ENCODE results near the gene GFPT2. TPM values are rescaled to one million over a fixed set of nuclear protein-coding genes. Genes with fewer than 3 reads are reported as not detected.

Gene GFPT2
- total and polyA plus RNA-seq, 12 donors = 1.9 to 20.1 (median 9.3) TPM

- TF ChIP-seq POLR2A (IDR thresholded peaks at IDR 0.05) (no peak), CTCF (IDR thresholded peaks at IDR 0.05) (no peak)
- Histone ChIP-seq H3K27me3 (no peaks in the 10 kb centered on the region), H3K27ac (no peak overlapping the region), H3K4me3 (no peak overlapping the region), H3K36me3 (replicated peaks in 1 of 2) (peaks cover 0 to 8% of the 10 kb centered on the region in 2 donors), H3K9me3 (replicated peaks in 1 of 3) (no peaks in the 10 kb centered on the region), H3K4me1 (replicated peaks in 1 of 2) (peaks cover 6 to 10% of the 10 kb centered on the region in 2 donors)
- WGBS, 4 donors = 72 to 86% (median 85%) methylated on average over 5 to 15 of the region's 15 CpGs
- no peak for DNase-seq
- intact Hi-C loops (cut with DNase I) = no loop called here
These were observed 18.2 kb downstream of the GFPT2 start for GRCh38 chr5:180334751-180335613.

- TF ChIP-seq CTCF (IDR thresholded peaks at IDR 0.05) (no peak), POLR2A (IDR thresholded peaks at IDR 0.05) (no peak)
- intact Hi-C loops (cut with DNase I) = no loop called here
- 90 to 100% (median 96%) methylated on average over 2 to 6 of the region's 6 CpGs for WGBS, 4 donors
- Histone ChIP-seq H3K36me3 (replicated peaks in 1 of 2) (peaks cover 0 to 8% of the 10 kb centered on the region in 2 donors), H3K4me1 (replicated peaks in 1 of 2) (peaks cover 6 to 10% of the 10 kb centered on the region in 2 donors), H3K4me3 (no peak overlapping the region), H3K9me3 (replicated peaks in 1 of 3) (no peaks in the 10 kb centered on the region), H3K27me3 (no peaks in the 10 kb centered on the region), H3K27ac (no peak overlapping the region)
- DNase-seq = no peak
These were observed 19.0 kb downstream of the GFPT2 start for GRCh38 chr5:180334176-180334575.

- no peak for TF ChIP-seq CTCF (IDR thresholded peaks at IDR 0.05)
- no peak for TF ChIP-seq POLR2A (IDR thresholded peaks at IDR 0.05)
- Histone ChIP-seq H3K27me3 (no peaks in the 10 kb centered on the region), H3K27ac (no peak overlapping the region), H3K36me3 (replicated peaks in 1 of 2) (peaks cover 0 to 8% of the 10 kb centered on the region in 2 donors), H3K4me3 (no peak overlapping the region), H3K9me3 (replicated peaks in 1 of 3) (no peaks in the 10 kb centered on the region), H3K4me1 (replicated peaks in 1 of 2) (peaks cover 6 to 10% of the 10 kb centered on the region in 2 donors)
- 75 to 90% (median 79%) methylated on average over 4 of the region's 4 CpGs for WGBS, 4 donors
- no peak for DNase-seq
- intact Hi-C loops (cut with DNase I) = no loop called here
These were observed 19.5 kb downstream of the GFPT2 start for GRCh38 chr5:180333661-180334060.

- 91 to 98% (median 94%) methylated on average over 3 of the region's 3 CpGs for WGBS, 4 donors
- H3K27ac ChIP-seq = no peak overlapping the region
- H3K36me3 ChIP-seq (replicated peaks in 1 of 2) = peaks cover 0 to 8% of the 10 kb centered on the region in 2 donors
- H3K9me3 ChIP-seq (replicated peaks in 1 of 3) = no peaks in the 10 kb centered on the region
- intact Hi-C loops (cut with DNase I) = no loop called here
- DNase-seq = no peak
- H3K4me3 ChIP-seq = no peak overlapping the region
- H3K27me3 ChIP-seq = no peaks in the 10 kb centered on the region
- no peak for TF ChIP-seq CTCF (IDR thresholded peaks at IDR 0.05)
- TF ChIP-seq POLR2A (IDR thresholded peaks at IDR 0.05) = no peak
- peaks cover 6 to 10% of the 10 kb centered on the region in 2 donors for H3K4me1 ChIP-seq (replicated peaks in 1 of 2)
These were observed 20.3 kb downstream of the GFPT2 start for GRCh38 chr5:180332861-180333260.
